ENCODE data around the gene DYNC2H1. TPM values are rescaled to one million over a fixed set of nuclear protein-coding genes. Genes with fewer than 3 reads are reported as not detected.

Gene DYNC2H1
- total and polyA plus RNA-seq, 4 donors: 6.4 to 102 (median 23.7) TPM

DNA sequence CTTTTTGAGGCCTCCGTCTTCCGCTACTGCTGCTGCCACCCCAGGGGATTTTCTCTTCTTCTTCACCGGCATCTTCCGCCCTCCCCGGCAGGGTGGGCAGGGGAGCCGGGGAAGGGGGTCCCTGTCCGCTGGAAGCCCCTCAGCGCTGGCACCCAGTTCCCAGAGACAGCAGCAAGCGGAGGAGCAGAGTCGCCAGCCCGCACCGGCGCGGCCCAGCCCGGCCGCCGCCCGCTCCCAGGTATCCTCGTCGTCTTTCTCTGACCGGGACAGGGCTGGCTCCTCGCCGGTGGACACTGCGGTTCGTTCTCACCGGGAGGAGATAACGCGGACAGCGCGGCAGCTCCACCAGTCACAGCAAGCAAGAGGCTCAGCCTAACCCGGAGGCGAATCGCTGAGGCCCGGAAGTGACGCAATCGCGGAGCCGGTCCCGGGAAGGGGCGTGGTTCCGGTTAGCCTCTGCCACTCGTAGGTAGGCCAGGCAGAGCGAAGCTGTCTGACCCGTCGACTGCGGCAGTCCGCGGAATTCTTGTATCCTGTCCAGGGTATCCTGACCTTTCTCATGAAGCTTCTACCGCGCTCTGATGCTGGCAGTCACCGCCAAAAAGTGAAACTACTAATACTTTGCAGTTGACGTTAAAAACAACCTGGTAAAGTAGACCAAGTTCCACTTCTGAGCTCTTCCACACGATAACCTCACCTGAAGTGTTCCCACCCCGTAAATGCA, 17.3 kb upstream of the DYNC2H1 start, which contains the start of gene DCUN1D5:
Gene DCUN1D5 (minus strand): TSS at position 360 of the 724 bp plus-strand sequence. CDS start 288 bp downstream, at position 72.
- DNase-seq (peak; percentile 97), ATAC-seq (ENCODE audit: insufficient read depth, low FRiP score) (peak; percentile 98)
- Histone ChIP-seq H3K9ac (ENCODE audit: insufficient read depth in 1 of 2, low read length in 2 of 2) (peak within 1 kb of the TSS; percentile 80 to 94), H3K27me3 (ENCODE audit: control insufficient read depth in 3 of 3, insufficient read depth in 3 of 3, low read length in 2 of 3) (peaks cover 0 to 14% (median 10%) of the 10 kb centered on the region in 3 donors), H3K27ac (ENCODE audit: low read depth in 1 of 2, low read length in 1 of 2) (peak within 1 kb of the TSS; percentile 86 to 89), H3K9me3 (ENCODE audit: control insufficient read depth in 4 of 4, insufficient read depth in 3 of 4, low read length in 3 of 4) (no peaks in the 10 kb centered on the region), H3K4me3 (peak within 1 kb of the TSS; percentile 99), H3K36me3 (ENCODE audit: control insufficient read depth in 4 of 4, insufficient read depth in 4 of 4, low read length in 4 of 4) (peaks cover 0 to 1% (median 0%) of the 10 kb centered on the region in 4 donors), H3K4me1 (ENCODE audit: control insufficient read depth in 5 of 5, insufficient read depth in 5 of 5, low read length in 5 of 5) (peaks cover 0 to 14% (median 8%) of the 10 kb centered on the region in 5 donors)
- WGBS, 2 donors: 0% methylated on average over 54 of the region's 54 CpGs
- TF ChIP-seq, protein P1, sequence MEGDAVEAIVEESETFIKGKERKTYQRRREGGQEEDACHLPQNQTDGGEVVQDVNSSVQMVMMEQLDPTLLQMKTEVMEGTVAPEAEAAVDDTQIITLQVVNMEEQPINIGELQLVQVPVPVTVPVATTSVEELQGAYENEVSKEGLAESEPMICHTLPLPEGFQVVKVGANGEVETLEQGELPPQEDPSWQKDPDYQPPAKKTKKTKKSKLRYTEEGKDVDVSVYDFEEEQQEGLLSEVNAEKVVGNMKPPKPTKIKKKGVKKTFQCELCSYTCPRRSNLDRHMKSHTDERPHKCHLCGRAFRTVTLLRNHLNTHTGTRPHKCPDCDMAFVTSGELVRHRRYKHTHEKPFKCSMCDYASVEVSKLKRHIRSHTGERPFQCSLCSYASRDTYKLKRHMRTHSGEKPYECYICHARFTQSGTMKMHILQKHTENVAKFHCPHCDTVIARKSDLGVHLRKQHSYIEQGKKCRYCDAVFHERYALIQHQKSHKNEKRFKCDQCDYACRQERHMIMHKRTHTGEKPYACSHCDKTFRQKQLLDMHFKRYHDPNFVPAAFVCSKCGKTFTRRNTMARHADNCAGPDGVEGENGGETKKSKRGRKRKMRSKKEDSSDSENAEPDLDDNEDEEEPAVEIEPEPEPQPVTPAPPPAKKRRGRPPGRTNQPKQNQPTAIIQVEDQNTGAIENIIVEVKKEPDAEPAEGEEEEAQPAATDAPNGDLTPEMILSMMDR (IDR thresholded peaks at IDR 0.05; ENCODE audit: control extremely low read depth, extremely low read depth): no peak

GRCh38 chr11:103097279-103097678, 11.9 kb upstream of the DYNC2H1 start:
- TF ChIP-seq, protein P1 (IDR thresholded peaks at IDR 0.05; ENCODE audit: control extremely low read depth, extremely low read depth): no peak
- H3K9me3 ChIP-seq (ENCODE audit: control insufficient read depth in 4 of 4, insufficient read depth in 3 of 4, low read length in 3 of 4): no peaks in the 10 kb centered on the region
- no peak for DNase-seq
- no peak overlapping the region for H3K27ac ChIP-seq (ENCODE audit: low read depth in 1 of 2, low read length in 1 of 2)
- H3K4me1 ChIP-seq (ENCODE audit: control insufficient read depth in 5 of 5, insufficient read depth in 5 of 5, low read length in 5 of 5): peaks cover 0 to 4% (median 0%) of the 10 kb centered on the region in 5 donors
- H3K36me3 ChIP-seq (ENCODE audit: control insufficient read depth in 4 of 4, insufficient read depth in 4 of 4, low read length in 4 of 4): no peaks in the 10 kb centered on the region
- H3K4me3 ChIP-seq: no peak overlapping the region
- no peak for ATAC-seq (ENCODE audit: insufficient read depth, low FRiP score)
- H3K27me3 ChIP-seq (ENCODE audit: control insufficient read depth in 3 of 3, insufficient read depth in 3 of 3, low read length in 2 of 3): peaks cover 0 to 24% (median 17%) of the 10 kb centered on the region in 3 donors
- no peak overlapping the region for H3K9ac ChIP-seq (ENCODE audit: insufficient read depth in 1 of 2, low read length in 2 of 2)

- Histone ChIP-seq H3K9me3 (ENCODE audit: control insufficient read depth in 4 of 4, insufficient read depth in 3 of 4, low read length in 3 of 4) (no peaks in the 10 kb centered on the region), H3K4me3 (peak overlapping the region; percentile 58), H3K9ac (ENCODE audit: insufficient read depth in 1 of 2, low read length in 2 of 2) (peak overlapping the region; percentile 77 to 83), H3K27ac (ENCODE audit: low read depth in 1 of 2, low read length in 1 of 2) (peak overlapping the region; percentile 57 to 87), H3K4me1 (ENCODE audit: control insufficient read depth in 5 of 5, insufficient read depth in 5 of 5, low read length in 5 of 5) (peaks cover 0 to 22% (median 2%) of the 10 kb centered on the region in 5 donors), H3K27me3 (ENCODE audit: control insufficient read depth in 3 of 3, insufficient read depth in 3 of 3, low read length in 2 of 3) (peaks cover 0 to 4% (median 3%) of the 10 kb centered on the region in 3 donors), H3K36me3 (ENCODE audit: control insufficient read depth in 4 of 4, insufficient read depth in 4 of 4, low read length in 4 of 4) (peaks cover 0 to 2% (median 0%) of the 10 kb centered on the region in 4 donors)
- WGBS, 2 donors: 23 to 28% methylated on average over 26 of the region's 26 CpGs
- peak in 1 of 3 donors; percentile 39 for DNase-seq
- TF ChIP-seq, protein P1 (IDR thresholded peaks at IDR 0.05; ENCODE audit: control extremely low read depth, extremely low read depth): no peak
- ATAC-seq (ENCODE audit: insufficient read depth, low FRiP score): no peak
These were observed 677 bp downstream of the DYNC2H1 start for GRCh38 chr11:103109818-103110388.
